ENCODE measurements around the gene KLHL21. TPM values are rescaled to one million over a fixed set of nuclear protein-coding genes. Genes with fewer than 3 reads are reported as not detected.

The KLHL21 gene
- total and polyA plus RNA-seq, 2 of the 4 experiments (the other 2 are of a cell fraction), result 12.0 to 36.7 TPM

DNA sequence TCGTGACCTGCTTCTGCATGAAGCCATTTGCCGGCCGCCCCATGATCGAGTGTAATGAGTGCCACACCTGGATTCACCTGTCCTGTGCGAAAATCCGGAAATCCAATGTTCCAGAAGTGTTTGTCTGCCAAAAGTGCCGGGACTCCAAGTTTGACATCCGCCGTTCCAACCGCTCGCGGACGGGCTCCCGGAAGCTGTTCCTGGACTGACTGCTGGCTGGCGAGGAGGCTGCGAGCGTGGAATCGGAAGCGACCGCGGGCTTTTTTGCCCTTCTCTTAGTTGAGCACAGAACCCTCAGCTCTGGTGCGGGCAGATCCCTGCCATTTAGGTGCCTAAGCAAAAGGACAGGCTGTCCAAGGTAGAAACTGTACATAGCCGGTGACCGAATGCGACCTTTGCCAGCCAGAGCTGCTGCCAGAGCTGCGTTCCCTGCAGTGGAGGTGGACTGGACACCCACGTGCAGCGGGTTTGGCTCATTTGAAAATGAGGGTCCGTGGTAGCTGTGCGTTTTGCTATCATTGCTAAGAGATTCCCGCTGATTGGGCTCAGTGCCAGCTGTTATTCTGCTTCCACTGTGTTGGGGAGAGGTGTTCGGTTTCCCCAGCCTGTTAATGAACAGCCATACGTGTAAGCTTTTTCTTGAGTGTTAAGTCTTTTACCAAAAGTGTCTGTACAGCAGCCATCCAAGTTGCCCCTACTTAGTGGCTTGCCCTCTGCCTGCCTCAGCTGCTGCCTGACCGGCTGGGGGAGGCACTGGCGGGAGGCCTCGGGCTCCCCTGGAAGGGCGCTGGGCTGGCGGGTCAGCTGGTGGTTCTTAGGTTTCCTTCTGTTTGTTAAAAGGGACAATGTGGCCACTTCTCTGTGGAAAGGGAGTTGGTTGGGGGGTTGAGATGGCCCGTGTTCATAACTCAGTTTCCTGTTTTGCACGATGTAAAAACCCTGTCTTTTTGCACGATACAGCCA is 19.0 kb upstream of the KLHL21 start:
- H2BK120ac ChIP-seq (ENCODE audit: low read depth, low read length), result no peak overlapping the region
- dilution Hi-C loops (cut with HindIII; ENCODE audit: low sequenced_read_pairs, unreplicated experiment), result no loop called here
- no TSS peak for BruUV-seq (replicated peaks)

More for the DNA sequence above, 19.0 kb upstream of the KLHL21 start:
- H4K8ac ChIP-seq (ENCODE audit: low read depth in 2 of 2, low read length in 2 of 2), result no peak overlapping the region
- no peak overlapping the region for H3K56ac ChIP-seq (ENCODE audit: extremely low read depth, insufficient read depth, low read length)
- peaks cover 34 to 81% of the 10 kb centered on the region in 2 experiments for H3K79me1 ChIP-seq (ENCODE audit: low read depth in 1 of 2, low read length in 2 of 2)
- TF ChIP-seq, protein P1, sequence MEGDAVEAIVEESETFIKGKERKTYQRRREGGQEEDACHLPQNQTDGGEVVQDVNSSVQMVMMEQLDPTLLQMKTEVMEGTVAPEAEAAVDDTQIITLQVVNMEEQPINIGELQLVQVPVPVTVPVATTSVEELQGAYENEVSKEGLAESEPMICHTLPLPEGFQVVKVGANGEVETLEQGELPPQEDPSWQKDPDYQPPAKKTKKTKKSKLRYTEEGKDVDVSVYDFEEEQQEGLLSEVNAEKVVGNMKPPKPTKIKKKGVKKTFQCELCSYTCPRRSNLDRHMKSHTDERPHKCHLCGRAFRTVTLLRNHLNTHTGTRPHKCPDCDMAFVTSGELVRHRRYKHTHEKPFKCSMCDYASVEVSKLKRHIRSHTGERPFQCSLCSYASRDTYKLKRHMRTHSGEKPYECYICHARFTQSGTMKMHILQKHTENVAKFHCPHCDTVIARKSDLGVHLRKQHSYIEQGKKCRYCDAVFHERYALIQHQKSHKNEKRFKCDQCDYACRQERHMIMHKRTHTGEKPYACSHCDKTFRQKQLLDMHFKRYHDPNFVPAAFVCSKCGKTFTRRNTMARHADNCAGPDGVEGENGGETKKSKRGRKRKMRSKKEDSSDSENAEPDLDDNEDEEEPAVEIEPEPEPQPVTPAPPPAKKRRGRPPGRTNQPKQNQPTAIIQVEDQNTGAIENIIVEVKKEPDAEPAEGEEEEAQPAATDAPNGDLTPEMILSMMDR (conservative IDR thresholded peaks at IDR 0.05; ENCODE audit: low read depth, low read length), result no peak
- TF ChIP-seq RCOR1 (IDR thresholded peaks at IDR 0.05; ENCODE audit: insufficient replicate concordance, low read length) (no peak), FOS (IDR thresholded peaks at IDR 0.05; ENCODE audit: low read depth, low read length) (no peak), CHD1 (IDR thresholded peaks at IDR 0.05; ENCODE audit: low read depth, low read length) (no peak), MXI1 (IDR thresholded peaks at IDR 0.05; ENCODE audit: borderline replicate concordance, low read depth, low read length) (no peak), RFX5 (IDR thresholded peaks at IDR 0.05; ENCODE audit: low read depth, low read length) (no peak), RAD21 (IDR thresholded peaks at IDR 0.05; ENCODE audit: low read length) (no peak), MAZ (IDR thresholded peaks at IDR 0.05; ENCODE audit: borderline replicate concordance, low read depth, low read length) (no peak), BHLHE40 (IDR thresholded peaks at IDR 0.05; ENCODE audit: low read depth, low read length) (no peak), POLR2A (IDR thresholded peaks at IDR 0.05; ENCODE audit: low read depth, low read length) (no peak)
- TF ChIP-seq, protein P2, sequence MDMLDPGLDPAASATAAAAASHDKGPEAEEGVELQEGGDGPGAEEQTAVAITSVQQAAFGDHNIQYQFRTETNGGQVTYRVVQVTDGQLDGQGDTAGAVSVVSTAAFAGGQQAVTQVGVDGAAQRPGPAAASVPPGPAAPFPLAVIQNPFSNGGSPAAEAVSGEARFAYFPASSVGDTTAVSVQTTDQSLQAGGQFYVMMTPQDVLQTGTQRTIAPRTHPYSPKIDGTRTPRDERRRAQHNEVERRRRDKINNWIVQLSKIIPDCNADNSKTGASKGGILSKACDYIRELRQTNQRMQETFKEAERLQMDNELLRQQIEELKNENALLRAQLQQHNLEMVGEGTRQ (IDR thresholded peaks at IDR 0.05; ENCODE audit: low read depth, low read length), result no peak
- TF ChIP-seq, protein P3, sequence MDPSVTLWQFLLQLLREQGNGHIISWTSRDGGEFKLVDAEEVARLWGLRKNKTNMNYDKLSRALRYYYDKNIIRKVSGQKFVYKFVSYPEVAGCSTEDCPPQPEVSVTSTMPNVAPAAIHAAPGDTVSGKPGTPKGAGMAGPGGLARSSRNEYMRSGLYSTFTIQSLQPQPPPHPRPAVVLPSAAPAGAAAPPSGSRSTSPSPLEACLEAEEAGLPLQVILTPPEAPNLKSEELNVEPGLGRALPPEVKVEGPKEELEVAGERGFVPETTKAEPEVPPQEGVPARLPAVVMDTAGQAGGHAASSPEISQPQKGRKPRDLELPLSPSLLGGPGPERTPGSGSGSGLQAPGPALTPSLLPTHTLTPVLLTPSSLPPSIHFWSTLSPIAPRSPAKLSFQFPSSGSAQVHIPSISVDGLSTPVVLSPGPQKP (IDR thresholded peaks at IDR 0.05; ENCODE audit: borderline replicate concordance, low read depth, low read length), result no peak
- no peak overlapping the region for H3K23ac ChIP-seq (ENCODE audit: low read depth, low read length)
- no peak overlapping the region for H2AK9ac ChIP-seq (replicated peaks; ENCODE audit: low read depth, low read length, poor library complexity)
- no peaks in the 10 kb centered on the region for H3K27me3 ChIP-seq (ENCODE audit: control insufficient read depth, insufficient read depth, low read length)
- H3K9me3 ChIP-seq (ENCODE audit: control insufficient read depth, insufficient read depth, low read length), result no peaks in the 10 kb centered on the region
- no peak overlapping the region for H3K4ac ChIP-seq (ENCODE audit: low read depth, low read length)
- no peak overlapping the region for H2BK5ac ChIP-seq (ENCODE audit: low read depth, low read length, poor library complexity, severe bottlenecking)
- H4K91ac ChIP-seq (ENCODE audit: insufficient read depth, low read depth, low read length), result no peak overlapping the region
- intact Hi-C loops (cut with micrococcal nuclease) (no loop called here), in situ Hi-C loops (cut with MboI; ENCODE audit: low sequenced_read_pairs) (no loop called here)
- POLR2A ChIA-PET (ENCODE audit: unreplicated experiment), result no interaction called here
- no peak overlapping the region for H2BK20ac ChIP-seq (ENCODE audit: low read depth, low read length)
- WGBS, 2 experiments (ENCODE audit: extremely low coverage in 2 of 2, insufficient read length in 1 of 2), result 93% methylated on average over 25 of the region's 41 CpGs; no CpG with 5 or more reads in 1 of the 2 experiments
- H3K9ac ChIP-seq (ENCODE audit: low read depth, low read length), result no peak overlapping the region
- H3K4me2 ChIP-seq (ENCODE audit: low read depth, low read length), result no peak overlapping the region
- H3K9me1 ChIP-seq (ENCODE audit: insufficient read depth, low read length), result peaks cover 4% of the 10 kb centered on the region
- H3K4me3 ChIP-seq (ENCODE audit: insufficient read depth, low read depth, low read length), result no peak overlapping the region
- H3K18ac ChIP-seq (ENCODE audit: low read depth, low read length), result no peak overlapping the region
- H3K36me3 ChIP-seq (ENCODE audit: control insufficient read depth, insufficient read depth, low read length), result peaks cover 50% of the 10 kb centered on the region
- no peak overlapping the region for H2AK5ac ChIP-seq (ENCODE audit: low read depth, low read length)
- DNase-seq (no peak), ATAC-seq (ENCODE audit: low read depth) (no peak)
- H2BK15ac ChIP-seq (ENCODE audit: low read depth, low read length), result no peak overlapping the region
- H3K4me1 ChIP-seq (ENCODE audit: control insufficient read depth, insufficient read depth, low read length), result peaks cover 7% of the 10 kb centered on the region
- H4K5ac ChIP-seq (ENCODE audit: low read depth, low read length), result no peak overlapping the region
- no peak overlapping the region for H3K14ac ChIP-seq (replicated peaks; ENCODE audit: low read depth, low read length)
- H3K27ac ChIP-seq (ENCODE audit: insufficient read depth, low read length), result no peak overlapping the region
- H4K20me1 ChIP-seq (ENCODE audit: insufficient read depth, low read length), result peaks cover 61% of the 10 kb centered on the region
- no peak overlapping the region for H2AFZ ChIP-seq (replicated peaks; ENCODE audit: low read length, poor library complexity)
- CTCF ChIA-PET, result interaction anchor here (0.6 kb wide), 1 partner anchor 268 kb away, joined by 8 read pairs; no protein-coding TSS in a partner anchor
